H1 (cell line): Measurements from ENCODE around the gene CIAO2B. TPM values are rescaled to one million over a fixed set of nuclear protein-coding genes. Genes with fewer than 3 reads are reported as not detected.
A peak's percentile ranks its signal among the peaks of the same experiment; 100 is the strongest.

Experiments used
- CTCF ChIA-PET: fragments of 300-600 bp; sonication (Branson Sonifier 250); formaldehyde crosslinking; loops from one replicate; lab custom pipeline; 2021; ENCODE audit not compliant: partially characterized antibody; lab: Charles Lee
- POLR2A ChIA-PET: fragments of 300-600 bp; sonication (Branson Sonifier 250); formaldehyde crosslinking; loops from one replicate; lab custom pipeline; 2021; ENCODE audit warnings: inconsistent platforms; ENCODE audit not compliant: partially characterized antibody; lab: Charles Lee
- DNase-seq, 2 experiments: peaks; one replicate each; pipeline versions ENCODE4 v3.0.0 to v3.0.0-alpha.2; 2010 to 2022; ENCODE audit warnings: low spot score in 2 of 2, low read depth in 1 of 2, mixed read lengths in 1 of 2
- FAIRE-seq: peaks from 2 replicates; lab custom pipeline; 2011; peaks lifted over from hg19 to GRCh38; lab: Jason Lieb, UNC
- H2AFZ ChIP-seq: 2 replicates; pipeline ENCODE4 v1.8.1; 2012; ENCODE audit warnings: low read length, inconsistent platforms
- H2AK5ac ChIP-seq: 2 replicates; pipeline ENCODE4 v1.6.1; 2013; ENCODE audit warnings: low read depth, low read length
- H2BK120ac ChIP-seq: replicated peaks from 2 replicates; pipeline ENCODE3; 2013; ENCODE audit warnings: low read depth, low read length, inconsistent platforms
- H2BK12ac ChIP-seq: 2 replicates; pipeline ENCODE4 v1.6.1; 2013; ENCODE audit warnings: low read depth, low read length
- H2BK15ac ChIP-seq: 2 replicates; pipeline ENCODE4 v1.6.1; 2013; ENCODE audit warnings: low read length
- H2BK20ac ChIP-seq: 2 replicates; pipeline ENCODE4 v1.6.1; 2013; ENCODE audit warnings: low read length
- H2BK5ac ChIP-seq: 2 replicates; pipeline ENCODE4 v1.6.1; 2013; ENCODE audit warnings: low read depth, low read length
- H3K14ac ChIP-seq: 2 replicates; pipeline ENCODE4 v1.6.1; 2013; ENCODE audit warnings: inconsistent platforms; ENCODE audit not compliant: insufficient read length
- H3K18ac ChIP-seq: 2 replicates; pipeline ENCODE4 v1.6.1; 2013; ENCODE audit warnings: low read length; ENCODE audit errors: extremely low read depth
- H3K23ac ChIP-seq: 2 replicates; pipeline ENCODE4 v1.6.1; 2013; ENCODE audit warnings: inconsistent platforms; ENCODE audit not compliant: insufficient read length
- H3K23me2 ChIP-seq: 2 replicates; pipeline ENCODE4 v1.6.1; 2013; ENCODE audit warnings: low read depth, low read length
- H3K27ac ChIP-seq: 2 replicates; pipeline ENCODE4 v1.6.1; 2011; ENCODE audit warnings: low read depth, low read length, inconsistent platforms
- H3K27me3 ChIP-seq, 4 experiments: replicated peaks in 1 of 4; 1 replicate in 1 of 4; 2 replicates in 3 of 4; pipeline versions ENCODE4 v1.6.1 to v1.8.1; 2011 to 2013; ENCODE audit warnings: low read length in 3 of 4, mild to moderate bottlenecking in 3 of 4, inconsistent platforms in 2 of 4, mixed read lengths in 2 of 4, moderate library complexity in 1 of 4; ENCODE audit not compliant: control insufficient read depth in 3 of 4, insufficient read depth in 3 of 4; ENCODE audit errors: extremely low read depth in 1 of 4
- H3K36me3 ChIP-seq, 4 experiments: 2 replicates each; pipeline versions ENCODE4 v1.6.1 to v1.8.1; 2011 to 2013; ENCODE audit warnings: mild to moderate bottlenecking in 4 of 4, low read length in 3 of 4, moderate library complexity in 2 of 4, control low read depth in 1 of 4, inconsistent platforms in 1 of 4; ENCODE audit not compliant: insufficient read depth in 4 of 4, control insufficient read depth in 2 of 4
- H3K4ac ChIP-seq: replicated peaks from 2 replicates; pipeline ENCODE3; 2013; ENCODE audit warnings: low read length, low read depth, mixed read lengths, inconsistent platforms; ENCODE audit not compliant: insufficient read length
- H3K4me1 ChIP-seq, 4 experiments: replicated peaks in 1 of 4; 1 replicate in 1 of 4; 2 replicates in 3 of 4; pipeline versions ENCODE4 v1.6.1 to v1.8.1; 2011 to 2013; ENCODE audit warnings: low read length in 3 of 4, inconsistent platforms in 2 of 4, mixed read lengths in 1 of 4; ENCODE audit not compliant: insufficient read depth in 4 of 4, control insufficient read depth in 3 of 4
- H3K4me2 ChIP-seq, 2 experiments: 2 replicates each; pipeline versions ENCODE4 v1.6.1 to v1.8.1; 2011 to 2013; ENCODE audit warnings: low read depth in 2 of 2, low read length in 2 of 2, control low read depth in 1 of 2, inconsistent platforms in 1 of 2, mild to moderate bottlenecking in 1 of 2; ENCODE audit not compliant: insufficient read depth in 1 of 2
- H3K4me3 ChIP-seq, 4 experiments: fragments of 200-600, 300-600 bp in 1 of 4; sonication (generic), shearing (Covaris generic), sonication (Bioruptor Twin) in 1 of 4; 2 replicates each; pipeline versions ENCODE4 v1.5.1 to v1.8.1; 2011 to 2016; ENCODE audit warnings: low read length in 4 of 4, low read depth in 3 of 4, control low read depth in 2 of 4, inconsistent platforms in 2 of 4, mild to moderate bottlenecking in 2 of 4, mixed read lengths in 1 of 4, moderate library complexity in 1 of 4; ENCODE audit not compliant: insufficient read depth in 2 of 4; ENCODE audit errors: extremely low read depth in 1 of 4
- H3K56ac ChIP-seq: replicated peaks from 2 replicates; pipeline ENCODE3; 2013; ENCODE audit warnings: low read depth, mild to moderate bottlenecking, mixed read lengths, low read length, inconsistent platforms; ENCODE audit not compliant: insufficient read length
- H3K79me1 ChIP-seq: 2 replicates; pipeline ENCODE4 v1.6.1; 2013; ENCODE audit warnings: low read depth, low read length, control low read depth
- H3K79me2 ChIP-seq, 2 experiments: 2 replicates each; pipeline versions ENCODE4 v1.6.1 to v1.8.1; 2012 to 2013; ENCODE audit warnings: low read length in 2 of 2, mild to moderate bottlenecking in 2 of 2, inconsistent platforms in 1 of 2; ENCODE audit not compliant: insufficient read depth in 2 of 2, control insufficient read depth in 1 of 2
- H3K9ac ChIP-seq, 4 experiments: replicated peaks in 1 of 4; 1 replicate in 1 of 4; 2 replicates in 3 of 4; pipeline versions ENCODE4 v1.6.1 to v1.8.1; 2011 to 2013; ENCODE audit warnings: low read depth in 3 of 4, low read length in 3 of 4, control low read depth in 2 of 4, mild to moderate bottlenecking in 2 of 4, moderate library complexity in 2 of 4, inconsistent platforms in 1 of 4; ENCODE audit errors: extremely low read depth in 1 of 4
- H3K9me3 ChIP-seq, 2 experiments: 2 replicates each; pipeline versions ENCODE4 v1.6.1 to v1.8.1; 2012 to 2013; ENCODE audit warnings: mild to moderate bottlenecking in 2 of 2, moderate library complexity in 2 of 2, control low read depth in 1 of 2, inconsistent platforms in 1 of 2, low read depth in 1 of 2, low read length in 1 of 2, mixed read lengths in 1 of 2; ENCODE audit not compliant: insufficient read depth in 2 of 2
- H4K20me1 ChIP-seq, 2 experiments: replicated peaks in 1 of 2; 2 replicates each; pipeline versions ENCODE3 to v1.8.1; 2011 to 2013; ENCODE audit warnings: inconsistent platforms in 2 of 2, low read length in 2 of 2, mild to moderate bottlenecking in 1 of 2; ENCODE audit not compliant: insufficient read depth in 2 of 2, control insufficient read depth in 1 of 2
- H4K5ac ChIP-seq: 2 replicates; pipeline ENCODE4 v1.6.1; 2013; ENCODE audit warnings: low read length, low read depth, mixed read lengths, inconsistent platforms; ENCODE audit not compliant: insufficient read length
- H4K8ac ChIP-seq: 2 replicates; pipeline ENCODE4 v1.8.0; 2013; ENCODE audit warnings: mild to moderate bottlenecking, moderate library complexity, low read length, inconsistent platforms; ENCODE audit not compliant: insufficient read depth; ENCODE audit errors: extremely low read depth
- H4K91ac ChIP-seq: replicated peaks from 2 replicates; pipeline ENCODE3; 2013; ENCODE audit warnings: low read length, mixed read lengths, inconsistent platforms; ENCODE audit not compliant: insufficient read length
- CEBPB ChIP-seq: IDR thresholded peaks from 2 replicates; pipeline ENCODE4 v1.6.1; 2012; ENCODE audit warnings: low read depth, low read length
- WGBS, 2 experiments: shearing (Covaris generic) in 1 of 2; methylation state at CpG; one replicate each; pipeline versions ENCODE4 v1.1.6 to v1.1.7; 2013 to 2015; ENCODE audit warnings: low lambda C conversion rate in 2 of 2, mixed read lengths in 2 of 2, inconsistent platforms in 1 of 2, low coverage in 1 of 2, missing lambda C conversion rate in 1 of 2; ENCODE audit not compliant: insufficient replicate concordance in 2 of 2, insufficient coverage in 1 of 2, insufficient read length in 1 of 2; ENCODE audit errors: extremely low coverage in 1 of 2, missing lambda C conversion rate in 1 of 2; 5-methylcytosine and 5-hydroxymethylcytosine counted together
- polyA plus RNA-seq, 7 experiments: library from polyadenylated mRNA; depleted of rRNA in 3 of 7; stranded (reverse) in 5 of 7; unstranded in 2 of 7; fragments of >200 nt in 5 of 7; fragments of 200-250 nt in 2 of 7; gene quantifications; 1 replicate in 5 of 7; 2 replicates in 1 of 7; 4 replicates in 1 of 7; pipeline versions ENCODE4 v1.2.1 to v1.2.3, GENCODE V29; 2011 to 2013; ENCODE audit warnings: missing spikeins in 2 of 7, mixed read lengths in 2 of 7
- total RNA-seq: library from RNA; stranded (reverse); fragmentation: NEBNext Ultra II Directional; extraction: Animal tissue kit (Norgen Biotek cat#: 25700); gene quantifications from 2 replicates; pipeline ENCODE4 v1.2.1, GENCODE V29; 2021
- TF ChIP-seq, protein P1 (sequence below): IDR thresholded peaks from 2 replicates; pipeline ENCODE4 v1.6.1; 2012; ENCODE audit warnings: inconsistent platforms

CIAO2B gene
- total and polyA plus RNA-seq, 2 of the 8 experiments (the other 6 are each of a cell fraction or from before 2014, with no cell fraction given) = 65.6 to 248 TPM

DNA sequence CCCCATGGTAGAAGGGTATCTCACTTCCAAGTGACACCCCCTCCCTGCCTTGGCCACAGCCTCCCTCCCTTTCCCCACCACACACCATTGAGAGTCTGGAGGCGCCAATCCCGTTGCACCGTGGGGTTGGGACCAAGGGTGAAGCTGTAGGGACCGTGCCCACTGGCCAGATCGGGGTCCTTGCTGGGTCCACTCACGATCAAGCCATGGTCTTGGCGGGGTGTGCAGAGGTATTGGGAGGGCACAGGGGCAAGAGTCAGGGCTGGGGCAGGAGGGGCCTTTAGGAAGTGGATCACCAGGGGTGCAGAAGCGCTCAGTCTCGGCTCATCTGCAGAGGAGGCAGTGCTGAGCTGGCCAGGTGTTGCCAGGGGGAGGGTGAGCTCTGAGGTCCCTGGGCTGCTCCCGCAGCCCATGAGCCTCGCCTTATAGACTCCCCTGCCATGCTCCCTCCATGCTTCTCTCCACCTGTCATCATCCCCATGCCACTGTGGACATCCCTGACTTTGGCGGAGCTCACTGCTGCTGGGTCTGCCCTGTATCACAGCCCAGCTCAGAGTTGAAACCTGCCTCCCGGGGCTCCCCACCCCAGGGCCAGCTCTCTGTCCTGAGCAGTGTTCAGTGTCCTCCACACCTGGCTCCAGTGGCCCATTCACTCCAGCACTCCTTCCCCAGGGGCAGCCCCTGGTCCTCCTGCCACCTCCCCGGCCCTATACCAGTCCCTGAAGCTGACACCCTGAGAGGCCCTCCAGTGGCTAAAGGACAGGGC lies 23.8 kb downstream of the CIAO2B start:
- Histone ChIP-seq H2BK12ac (no peak overlapping the region), H3K36me3 (no peaks in the 10 kb centered on the region), H4K91ac (no peak overlapping the region), H3K18ac (no peak overlapping the region), H3K9me3 (no peaks in the 10 kb centered on the region), H2BK20ac (no peak overlapping the region), H3K14ac (no peak overlapping the region), H3K79me1 (no peaks in the 10 kb centered on the region), H3K23me2 (peaks cover 3% of the 10 kb centered on the region; the same call in 1 of the 2 replicates), H4K5ac (no peak overlapping the region), H3K56ac (no peak overlapping the region), H2BK120ac (no peak overlapping the region), H3K23ac (no peak overlapping the region), H2AFZ (no peak overlapping the region), H3K4me3 (no peak overlapping the region), H3K4me2 (no peak overlapping the region), H2BK15ac (0 out of 2 replicates have a peak overlapping the region, but pooled peaks have one; percentile 49), H4K8ac (peak overlapping the region; percentile 84), H3K79me2 (no peaks in the 10 kb centered on the region), H3K4me1 (peaks cover 0 to 3% (median 0%) of the 10 kb centered on the region in 4 experiments; a peak in 2 of 7 replicates), H3K27ac (no peak overlapping the region), H3K4ac (no peak overlapping the region), H2BK5ac (no peak overlapping the region), H3K9ac (no peak overlapping the region), H4K20me1 (peaks cover 0 to 2% of the 10 kb centered on the region in 2 experiments), H3K27me3 (no peaks in the 10 kb centered on the region; a peak in 3 of 7 replicates), H2AK5ac (no peak overlapping the region)
- no peak for FAIRE-seq
- no peak for DNase-seq
- CTCF ChIA-PET = interaction anchor here (0.7 to 42.0 kb wide), 21 partner anchors 5 to 234 kb away, joined by 3 to 1009 read pairs (median 4); partner anchors contain the start of genes CDH16, CES3, CIAO2B and PDP2
- POLR2A ChIA-PET = interaction anchor here (0.7 to 1.7 kb wide), 2 partner anchors 14 to 26 kb away, joined by 3 to 5 read pairs; no protein-coding TSS in a partner anchor
- TF ChIP-seq, protein P1, sequence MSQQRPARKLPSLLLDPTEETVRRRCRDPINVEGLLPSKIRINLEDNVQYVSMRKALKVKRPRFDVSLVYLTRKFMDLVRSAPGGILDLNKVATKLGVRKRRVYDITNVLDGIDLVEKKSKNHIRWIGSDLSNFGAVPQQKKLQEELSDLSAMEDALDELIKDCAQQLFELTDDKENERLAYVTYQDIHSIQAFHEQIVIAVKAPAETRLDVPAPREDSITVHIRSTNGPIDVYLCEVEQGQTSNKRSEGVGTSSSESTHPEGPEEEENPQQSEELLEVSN = no peak
- no peak for TF ChIP-seq CEBPB
- WGBS, 2 experiments = 82% methylated on average over 14 of the region's 14 CpGs; no CpG with 5 or more reads in 1 of the 2 experiments
